Stomach smooth muscle (tissue), 2 donors: Measurements from ENCODE around the gene MAP3K10.
"Not testable (repeated sequence)": the region's sequence is repeated elsewhere in the genome, so short reads cannot be mapped to it uniquely, and the experiment has no call there.

Source experiments
- H3K27ac ChIP-seq: one replicate; pipeline ENCODE4 v1.7.0; 2013; ENCODE audit warnings: mild to moderate bottlenecking, low read length, inconsistent platforms
- H3K27me3 ChIP-seq, 2 donors: one replicate each; pipeline ENCODE4 v1.7.0; 2013; ENCODE audit warnings: low read length in 2 of 2; ENCODE audit not compliant: insufficient read depth in 2 of 2, control insufficient read depth in 1 of 2
- H3K36me3 ChIP-seq, 2 donors: one replicate each; pipeline ENCODE4 v1.7.0; 2013; ENCODE audit warnings: low read length in 2 of 2; ENCODE audit not compliant: control insufficient read depth in 2 of 2, insufficient read depth in 2 of 2
- H3K4me1 ChIP-seq: one replicate; pipeline ENCODE4 v1.7.0; 2013; ENCODE audit warnings: low read length; ENCODE audit not compliant: control insufficient read depth, insufficient read depth
- H3K4me3 ChIP-seq, 2 donors: one replicate each; pipeline ENCODE4 v1.7.0; 2013; ENCODE audit warnings: low read length in 2 of 2
- H3K9ac ChIP-seq, 2 donors: one replicate each; pipeline ENCODE4 v1.7.0; 2013; ENCODE audit warnings: low read length in 2 of 2, mild to moderate bottlenecking in 1 of 2
- H3K9me3 ChIP-seq, 2 donors: one replicate each; pipeline ENCODE4 v1.7.0; 2013; ENCODE audit warnings: low read length in 2 of 2; ENCODE audit not compliant: control insufficient read depth in 2 of 2
- donor health status: healthy.
- donor health status: Pancreatic carcinoma.

MAP3K10 gene

DNA sequence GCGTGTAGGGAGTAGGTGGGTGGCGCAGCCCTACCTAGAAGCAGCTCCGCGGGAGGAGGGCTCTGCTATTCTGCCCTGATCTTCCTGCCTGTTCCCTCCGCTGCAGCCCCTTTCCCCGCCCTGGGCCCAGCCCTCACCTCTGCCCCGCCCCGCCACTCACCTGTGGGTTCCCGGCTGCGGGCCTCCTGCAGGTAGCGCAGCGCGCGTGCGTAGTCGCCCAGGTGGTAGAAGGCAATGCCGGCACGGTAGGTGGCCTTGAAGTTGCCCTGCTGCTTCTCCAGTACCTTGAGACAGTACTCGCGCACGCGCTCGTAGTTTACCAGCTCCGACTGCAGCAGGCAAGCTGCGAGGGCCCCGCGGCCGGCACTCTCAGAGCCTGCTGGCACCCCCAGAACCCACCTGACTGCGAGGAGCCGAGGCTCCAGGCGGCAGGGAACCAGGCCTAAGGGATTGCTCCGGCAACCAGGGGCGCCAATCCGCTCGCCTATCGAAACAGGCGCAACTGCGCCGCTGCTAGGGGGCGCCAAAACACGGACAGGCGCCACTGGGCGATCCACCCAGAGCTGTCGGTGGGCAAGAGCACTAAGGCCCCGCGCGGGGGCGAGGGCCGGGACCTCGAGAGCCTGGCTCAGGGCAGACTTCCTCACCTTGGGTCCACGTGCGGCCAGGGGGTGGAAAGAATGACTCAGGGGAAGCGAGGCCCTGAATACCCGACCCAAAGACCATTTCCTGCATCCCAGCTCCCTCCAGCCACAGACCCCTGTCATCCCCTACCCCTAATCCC, 26.0 kb downstream of the MAP3K10 start:
- Histone ChIP-seq H3K4me1 (peaks cover 4% of the 10 kb centered on the region), H3K4me3 (no peak overlapping the region), H3K27ac (no peak overlapping the region), H3K27me3 (peaks cover 35 to 43% of the 10 kb centered on the region in 2 donors), H3K36me3 (no peaks in the 10 kb centered on the region), H3K9ac (no peak overlapping the region), H3K9me3 (no peaks in the 10 kb centered on the region)

DNA sequence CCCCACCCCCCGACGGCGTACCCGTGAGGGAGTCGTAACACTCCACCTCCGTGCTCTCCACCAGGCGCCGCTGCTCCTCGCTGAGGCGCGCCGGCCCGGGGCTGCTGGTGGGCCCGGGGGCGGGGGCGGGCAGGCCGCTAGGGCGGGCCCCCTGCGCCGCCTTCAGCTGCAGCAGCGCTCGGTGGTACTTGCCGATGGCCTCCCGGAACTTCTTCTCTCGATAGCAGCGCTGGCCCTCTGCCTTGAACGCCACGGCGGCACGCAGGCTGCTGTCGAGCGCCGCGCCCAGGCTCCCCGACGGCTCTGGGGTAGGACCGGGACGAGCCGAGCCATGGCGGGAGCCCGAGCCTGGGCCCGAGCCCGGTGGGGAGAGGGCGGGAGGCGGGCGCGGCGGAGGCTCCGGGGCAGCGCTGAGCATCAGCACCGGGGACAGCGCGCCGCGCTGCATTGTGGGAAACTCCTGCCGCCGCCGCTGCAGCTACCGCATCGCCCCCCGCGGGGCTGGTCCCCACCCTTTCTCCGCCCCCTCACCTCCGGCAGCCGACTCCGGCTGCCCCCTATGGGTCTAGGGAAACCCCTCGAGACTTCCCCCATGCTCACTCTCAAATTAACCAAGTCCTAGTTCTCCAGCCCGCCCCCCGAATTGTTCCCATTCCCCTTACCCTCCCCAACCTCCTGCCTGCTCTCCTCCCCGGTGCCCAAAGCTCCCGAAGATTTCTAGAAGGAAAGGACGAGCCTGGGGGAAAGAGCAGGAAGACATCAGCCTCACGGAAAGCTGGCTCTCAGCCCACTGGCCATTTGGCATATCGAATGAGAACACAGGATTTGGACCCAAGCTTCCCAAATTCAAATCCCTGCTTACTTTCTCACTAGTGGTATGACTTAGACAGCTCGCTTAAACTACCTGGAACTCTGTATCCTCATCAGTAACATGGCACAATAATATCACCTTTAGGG, 27.0 kb downstream of the MAP3K10 start, which contains the start of gene TTC9B:
TSS of gene TTC9B (minus strand) at position 451 of the 957 bp plus-strand sequence. CDS start at position 448, 3 bp downstream.
- H3K4me1 ChIP-seq: peaks cover 5% of the 10 kb centered on the region
- H3K9me3 ChIP-seq: no peaks in the 10 kb centered on the region
- H3K36me3 ChIP-seq: no peaks in the 10 kb centered on the region
- no peak within 1 kb of the TSS for H3K27ac ChIP-seq
- peaks cover 39 to 50% of the 10 kb centered on the region in 2 donors for H3K27me3 ChIP-seq
- no peak within 1 kb of the TSS for H3K4me3 ChIP-seq
- no peak within 1 kb of the TSS for H3K9ac ChIP-seq

DNA sequence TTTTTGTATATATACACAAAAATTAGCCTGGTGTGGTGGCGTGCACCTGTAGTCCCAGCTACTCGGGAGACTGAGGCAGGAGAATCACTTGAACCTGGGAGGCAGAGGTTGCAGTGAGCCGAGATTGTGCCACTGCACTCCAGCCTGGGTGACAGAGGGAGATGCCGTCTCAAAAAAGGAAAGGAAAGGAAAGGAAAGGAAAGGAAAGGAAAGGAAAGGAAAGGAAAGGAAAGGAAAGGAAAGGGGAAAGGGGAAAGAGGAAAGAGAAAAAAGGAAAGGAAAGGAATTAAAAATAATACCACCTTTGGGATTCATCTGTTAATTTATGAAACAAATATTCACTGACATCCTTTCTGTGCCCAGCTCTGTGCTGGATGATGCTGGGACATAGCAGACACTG, 27.8 kb downstream of the MAP3K10 start:
- H3K9ac ChIP-seq, H3K9me3 ChIP-seq, H3K36me3 ChIP-seq, H3K27ac ChIP-seq, H3K4me3 ChIP-seq, H3K4me1 ChIP-seq: not testable (repeated sequence)
- peaks cover 46 to 57% of the 10 kb centered on the region in 2 donors for H3K27me3 ChIP-seq

DNA sequence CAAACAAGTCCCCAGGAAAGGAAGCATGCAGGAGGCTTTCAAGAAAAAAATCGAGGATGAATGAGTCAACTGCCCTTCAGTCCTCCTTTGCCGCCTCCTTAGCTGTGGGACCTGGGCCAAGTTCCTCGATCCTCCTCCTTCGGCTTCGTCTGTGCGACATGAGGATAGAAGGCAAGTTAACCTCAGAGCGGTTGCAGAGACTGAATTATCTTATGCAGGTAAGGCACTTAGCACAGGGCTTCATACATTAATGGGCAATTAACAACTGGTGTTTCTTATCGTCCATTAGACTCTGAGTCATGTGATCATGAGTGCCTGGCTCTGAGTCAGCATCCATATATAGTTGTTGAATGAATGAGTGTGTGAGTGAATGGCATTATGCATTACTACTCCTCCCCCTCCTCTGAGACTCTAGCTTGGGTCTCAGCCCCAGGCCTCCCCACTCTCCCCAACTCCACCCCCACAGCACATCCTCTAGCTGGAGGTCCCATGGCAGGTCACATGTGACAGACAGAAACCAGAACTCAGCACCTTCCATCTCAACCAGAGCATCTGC, 28.6 kb downstream of the MAP3K10 start:
- H3K4me3 ChIP-seq: no peak overlapping the region
- no peaks in the 10 kb centered on the region for H3K36me3 ChIP-seq
- H3K27ac ChIP-seq: no peak overlapping the region
- H3K9ac ChIP-seq: no peak overlapping the region
- peaks cover 7% of the 10 kb centered on the region for H3K4me1 ChIP-seq
- peaks cover 54 to 65% of the 10 kb centered on the region in 2 donors for H3K27me3 ChIP-seq
- no peaks in the 10 kb centered on the region for H3K9me3 ChIP-seq

GRCh38 chr19:40220674-40221073, 29.4 kb downstream of the MAP3K10 start:
- no peak overlapping the region for H3K4me3 ChIP-seq
- peaks cover 59 to 72% of the 10 kb centered on the region in 2 donors for H3K27me3 ChIP-seq
- H3K4me1 ChIP-seq: peaks cover 8% of the 10 kb centered on the region
- H3K36me3 ChIP-seq: no peaks in the 10 kb centered on the region
- H3K27ac ChIP-seq: no peak overlapping the region
- no peak overlapping the region for H3K9ac ChIP-seq
- H3K9me3 ChIP-seq: no peaks in the 10 kb centered on the region

- Histone ChIP-seq H3K36me3 (no peaks in the 10 kb centered on the region), H3K27me3 (peaks cover 59 to 72% of the 10 kb centered on the region in 2 donors), H3K9ac (no peak overlapping the region), H3K27ac (no peak overlapping the region), H3K4me3 (no peak overlapping the region), H3K9me3 (no peaks in the 10 kb centered on the region), H3K4me1 (peaks cover 17% of the 10 kb centered on the region)
Measured at GRCh38 chr19:40221858-40222619, 30.8 kb downstream of the MAP3K10 start.

DNA sequence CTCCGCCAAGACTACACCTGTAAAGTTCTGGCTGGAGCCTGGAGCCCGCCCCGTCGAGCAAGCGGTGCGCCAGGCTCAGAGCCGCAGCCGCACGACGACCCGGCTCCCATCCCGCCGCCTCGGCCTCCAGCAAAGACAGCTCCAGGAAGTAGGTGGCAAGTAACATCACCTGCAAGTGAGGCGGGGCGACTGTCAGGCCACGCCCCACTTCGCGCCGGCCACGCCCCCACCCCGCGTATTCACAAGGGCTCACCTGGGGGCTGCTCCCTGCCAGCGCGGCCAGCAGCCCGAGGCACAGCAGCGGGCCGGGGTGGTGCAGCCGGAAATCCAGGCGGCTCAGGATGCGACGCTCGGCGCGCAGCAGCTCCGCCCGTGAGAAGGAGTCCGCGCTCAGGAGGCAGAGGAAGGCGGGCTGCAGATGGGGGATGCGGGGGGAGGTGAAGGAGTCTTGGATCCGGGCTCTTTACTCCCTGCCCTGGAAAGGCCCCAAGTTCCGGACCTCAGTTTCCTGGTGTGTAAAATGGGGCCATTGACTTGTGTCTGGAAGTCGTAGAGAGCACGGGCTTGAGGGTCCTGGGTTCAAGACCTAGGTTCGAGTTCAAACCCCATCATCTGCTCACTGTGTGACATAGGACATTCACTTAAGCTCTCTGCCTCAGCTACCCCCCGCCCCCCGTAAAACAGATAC, 32.1 kb downstream of the MAP3K10 start:
- H3K9ac ChIP-seq: no peak overlapping the region
- H3K4me1 ChIP-seq: peaks cover 15% of the 10 kb centered on the region
- no peaks in the 10 kb centered on the region for H3K36me3 ChIP-seq
- no peak overlapping the region for H3K4me3 ChIP-seq
- no peaks in the 10 kb centered on the region for H3K9me3 ChIP-seq
- H3K27me3 ChIP-seq: peaks cover 52 to 59% of the 10 kb centered on the region in 2 donors
- H3K27ac ChIP-seq: no peak overlapping the region

DNA sequence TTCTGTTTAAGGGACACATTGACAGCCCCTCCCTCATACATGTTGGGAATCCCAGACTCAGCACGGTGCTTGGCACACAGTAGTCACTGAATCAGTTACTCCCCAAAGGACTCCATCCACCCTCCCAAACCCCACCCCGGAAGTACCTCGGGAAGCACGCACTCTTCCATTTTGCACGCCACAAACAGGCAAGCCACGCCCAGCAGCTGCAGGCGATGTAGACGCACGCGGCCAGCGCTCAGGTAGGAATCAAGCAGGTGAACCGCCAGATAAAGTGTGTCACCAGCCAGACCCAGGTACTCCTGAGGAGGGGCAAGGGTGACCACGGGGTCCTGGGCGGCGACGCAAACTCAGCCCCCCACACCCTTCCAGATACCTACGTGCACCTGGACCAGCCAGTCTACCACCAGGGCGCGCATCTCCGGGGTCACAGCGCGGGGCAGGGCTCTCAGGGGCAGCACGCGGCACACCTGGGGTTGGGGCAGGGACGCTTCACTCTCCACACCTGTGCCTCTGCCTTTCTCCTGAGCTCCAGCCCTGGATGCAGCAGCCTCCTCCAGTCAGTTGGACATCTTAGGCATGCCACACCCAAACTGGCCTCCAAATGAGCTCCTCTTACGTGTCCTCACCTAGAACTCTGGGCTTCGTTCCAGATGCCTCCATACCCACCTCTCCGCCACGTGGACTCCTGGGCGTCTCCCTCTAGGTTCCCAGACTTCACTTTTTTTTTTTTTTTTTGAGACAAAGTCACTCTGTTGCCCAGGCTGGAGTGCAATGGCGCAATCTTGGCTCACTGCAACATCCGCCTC, 33.3 kb downstream of the MAP3K10 start:
- H3K9me3 ChIP-seq: no peaks in the 10 kb centered on the region
- peaks cover 15% of the 10 kb centered on the region for H3K4me1 ChIP-seq
- peaks cover 43 to 50% of the 10 kb centered on the region in 2 donors for H3K27me3 ChIP-seq
- no peaks in the 10 kb centered on the region for H3K36me3 ChIP-seq
- no peak overlapping the region for H3K27ac ChIP-seq
- H3K9ac ChIP-seq: no peak overlapping the region
- no peak overlapping the region for H3K4me3 ChIP-seq
